SJSA1 (cell line): Measurements from ENCODE around the gene RRN3. TPM values are rescaled to one million over a fixed set of nuclear protein-coding genes. Genes with fewer than 3 reads are reported as not detected.
"Not testable (repeated sequence)": the region's sequence is repeated elsewhere in the genome, so short reads cannot be mapped to it uniquely, and the experiment has no call there.

ENCODE experiments used
- DNase-seq, 2 experiments: peaks; one replicate each; pipeline ENCODE4 v3.0.0-alpha.2; 2015 to 2020; ENCODE audit warnings: low spot score in 2 of 2, low read depth in 1 of 2
- H3K27ac ChIP-seq: fragments of 250-450 bp; sonication (Bioruptor Pico); 2 replicates; pipeline ENCODE4 v1.5.1; 2020; ENCODE audit warnings: mild to moderate bottlenecking, moderate library complexity
- H3K27me3 ChIP-seq: fragments of 250-450 bp; sonication (Bioruptor Pico); replicated peaks from 2 replicates; pipeline ENCODE4 v1.5.1; 2020; ENCODE audit warnings: mild to moderate bottlenecking, moderate library complexity
- H3K36me3 ChIP-seq: fragments of 250-450 bp; sonication (Bioruptor Pico); 2 replicates; pipeline ENCODE4 v1.5.1; 2020; ENCODE audit warnings: mild to moderate bottlenecking
- H3K4me1 ChIP-seq: fragments of 250-450 bp; sonication (Bioruptor Pico); replicated peaks from 2 replicates; pipeline ENCODE4 v1.6.1; 2021; ENCODE audit warnings: mild to moderate bottlenecking
- H3K4me3 ChIP-seq: fragments of 250-450 bp; sonication (Bioruptor Pico); 2 replicates; pipeline ENCODE4 v1.5.1; 2020; ENCODE audit warnings: mild to moderate bottlenecking
- H3K9me3 ChIP-seq: fragments of 250-450 bp; sonication (Bioruptor Pico); replicated peaks from 2 replicates; pipeline ENCODE4 v1.5.1; 2020; ENCODE audit warnings: mild to moderate bottlenecking
- total RNA-seq: library from RNA; depleted of rRNA; stranded (reverse); fragments of >200 nt; shearing (Covaris generic); gene quantifications from 2 replicates; pipeline ENCODE4 v1.2.3, GENCODE V29; 2014

Gene RRN3
- total RNA-seq, 1 experiment from 2014 or later, result 67.6 TPM

GRCh38 chr16:15033309-15033707, 60.8 kb downstream of the RRN3 start:
- no peak overlapping the region for H3K27ac ChIP-seq
- DNase-seq, result no peak
- H3K27me3 ChIP-seq, result no peaks in the 10 kb centered on the region
- H3K9me3 ChIP-seq, result no peaks in the 10 kb centered on the region
- peaks cover 82% of the 10 kb centered on the region for H3K36me3 ChIP-seq
- no peaks in the 10 kb centered on the region for H3K4me1 ChIP-seq
- no peak overlapping the region for H3K4me3 ChIP-seq

DNA sequence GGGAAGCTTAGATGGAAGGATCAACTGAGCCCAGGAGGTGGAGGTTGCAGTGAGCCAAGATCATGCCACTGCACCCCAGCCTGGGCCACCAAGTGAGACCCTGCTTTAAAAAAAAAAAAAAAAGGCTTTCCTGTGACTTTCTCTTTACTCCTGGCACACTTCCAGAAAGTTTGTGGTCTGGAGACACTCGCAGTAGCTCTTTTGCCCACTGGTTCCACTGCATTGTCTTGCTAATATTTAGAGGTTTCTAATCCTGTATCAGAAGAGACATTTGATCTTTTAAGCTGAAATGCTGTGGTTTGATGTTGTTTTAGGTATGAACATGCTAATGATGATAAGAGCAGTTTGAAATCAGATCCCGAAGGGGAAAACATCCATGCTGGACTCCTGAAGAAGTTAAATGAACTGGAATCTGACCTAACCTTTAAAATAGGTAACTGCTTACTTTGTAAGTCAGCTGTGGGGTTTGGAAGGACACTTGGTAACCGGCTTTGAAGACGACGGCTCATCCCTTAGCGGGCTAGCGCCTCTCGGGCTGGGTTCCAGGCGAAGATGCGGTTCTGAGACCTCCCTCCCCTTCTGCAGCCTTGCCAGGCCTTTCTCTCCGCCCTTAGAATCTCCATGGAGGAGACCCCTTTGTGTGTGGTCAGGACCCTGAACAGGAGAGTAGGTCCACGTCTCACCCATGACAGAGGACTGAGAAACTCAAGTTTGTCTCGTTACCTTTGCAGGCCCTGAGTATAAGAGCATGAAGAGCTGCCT, 61.3 kb downstream of the RRN3 start:
- H3K27ac ChIP-seq, result no peak overlapping the region
- no peak overlapping the region for H3K4me3 ChIP-seq
- DNase-seq, result no peak
- H3K9me3 ChIP-seq, result no peaks in the 10 kb centered on the region
- no peaks in the 10 kb centered on the region for H3K4me1 ChIP-seq
- H3K36me3 ChIP-seq, result peaks cover 77% of the 10 kb centered on the region
- H3K27me3 ChIP-seq, result no peaks in the 10 kb centered on the region

GRCh38 chr16:15031586-15031985, 62.5 kb downstream of the RRN3 start:
- Histone ChIP-seq H3K4me3 (no peak overlapping the region), H3K36me3 (peaks cover 70% of the 10 kb centered on the region)

DNA sequence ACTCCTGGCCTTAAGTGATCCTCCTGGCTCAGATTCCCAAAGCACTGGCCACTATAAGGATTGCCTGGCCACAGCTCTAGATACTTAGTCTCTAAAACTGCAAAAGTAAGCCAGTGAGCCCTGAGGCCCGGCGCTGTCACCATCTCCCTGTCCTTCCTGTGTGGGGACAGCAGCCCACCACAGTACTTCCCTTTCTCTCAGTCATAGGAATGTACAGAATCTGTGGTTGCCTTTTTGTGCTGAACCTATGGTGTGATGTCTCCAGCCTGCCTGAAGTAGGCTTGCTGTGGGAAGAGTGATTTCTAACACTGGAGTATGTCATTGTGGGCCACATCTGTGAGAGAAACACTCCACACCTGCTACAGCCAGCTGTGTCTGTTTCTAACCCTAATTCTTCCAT, 62.9 kb downstream of the RRN3 start:
- no peak for DNase-seq
- Histone ChIP-seq H3K27ac (no peak overlapping the region), H3K9me3 (no peaks in the 10 kb centered on the region), H3K27me3 (no peaks in the 10 kb centered on the region), H3K4me3 (no peak overlapping the region), H3K4me1 (no peaks in the 10 kb centered on the region), H3K36me3 (peaks cover 66% of the 10 kb centered on the region)

More at GRCh38 chr16:15031586-15031985, 62.5 kb downstream of the RRN3 start:
- Histone ChIP-seq H3K27ac (no peak overlapping the region), H3K9me3 (no peaks in the 10 kb centered on the region), H3K27me3 (no peaks in the 10 kb centered on the region), H3K4me1 (no peaks in the 10 kb centered on the region)
- DNase-seq, result no peak

GRCh38 chr16:15029749-15030148, 64.3 kb downstream of the RRN3 start:
- not testable (repeated sequence) for H3K4me3 ChIP-seq, H3K9me3 ChIP-seq, H3K27me3 ChIP-seq, H3K27ac ChIP-seq, DNase-seq, H3K4me1 ChIP-seq
- peaks cover 57% of the 10 kb centered on the region for H3K36me3 ChIP-seq

GRCh38 chr16:15028801-15029698, 65.0 kb downstream of the RRN3 start:
- not testable (repeated sequence) for H3K9me3 ChIP-seq, H3K27ac ChIP-seq, H3K4me3 ChIP-seq, H3K27me3 ChIP-seq, DNase-seq
- Histone ChIP-seq H3K4me1 (peaks cover 14% of the 10 kb centered on the region), H3K36me3 (peaks cover 54% of the 10 kb centered on the region)

- H3K9me3 ChIP-seq, H3K27me3 ChIP-seq, H3K27ac ChIP-seq, H3K4me3 ChIP-seq, DNase-seq: not testable (repeated sequence)
- Histone ChIP-seq H3K4me1 (peaks cover 14% of the 10 kb centered on the region), H3K36me3 (peaks cover 49% of the 10 kb centered on the region)
These were observed 65.7 kb downstream of the RRN3 start for GRCh38 chr16:15028345-15028715.

DNA sequence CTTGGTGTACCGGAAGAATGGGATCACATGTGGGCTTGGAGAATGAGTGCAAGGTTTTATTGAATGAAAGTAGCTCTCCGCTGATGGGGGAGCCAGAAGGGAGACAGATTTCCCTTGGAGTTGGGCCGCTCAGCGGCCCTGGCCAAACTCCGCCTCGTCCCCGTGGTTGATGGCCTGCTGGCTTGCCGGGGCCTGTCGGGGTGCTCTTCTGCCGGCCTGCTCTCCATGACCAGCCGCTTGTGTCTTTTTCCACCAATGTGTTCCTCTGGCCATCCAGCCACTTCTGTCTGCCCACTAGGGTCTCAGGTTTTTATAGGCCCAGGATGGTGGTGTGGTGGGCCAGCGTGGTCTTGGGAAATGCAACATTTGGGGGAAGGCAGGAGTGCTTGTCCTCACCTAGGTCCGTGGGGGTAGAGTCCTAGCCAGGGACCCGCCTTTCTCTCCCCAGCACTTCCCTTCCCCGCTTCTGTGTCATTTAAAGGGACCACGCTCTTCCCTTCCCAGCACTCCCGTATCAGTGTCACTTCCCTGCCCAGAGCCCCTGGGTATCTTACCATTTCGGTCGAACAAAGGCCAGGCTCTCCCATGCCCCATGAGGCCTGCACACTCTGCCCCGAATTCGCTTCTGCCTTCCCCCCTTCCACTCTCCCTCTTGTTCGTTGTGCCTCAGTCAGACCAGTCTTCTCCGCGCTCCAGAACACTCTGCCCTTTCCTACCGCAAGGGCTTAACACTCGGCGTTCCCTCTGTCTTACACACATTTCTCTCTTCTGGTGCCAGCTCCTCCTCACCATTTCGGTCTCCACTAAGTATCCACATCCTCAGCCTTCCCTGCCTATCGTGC, 66.3 kb downstream of the RRN3 start:
- H3K36me3 ChIP-seq, result peaks cover 49% of the 10 kb centered on the region

GRCh38 chr16:15027051-15027450, 67.0 kb downstream of the RRN3 start:
- not testable (repeated sequence) for H3K4me3 ChIP-seq, H3K27me3 ChIP-seq, H3K9me3 ChIP-seq, H3K27ac ChIP-seq, DNase-seq
- Histone ChIP-seq H3K4me1 (peaks cover 14% of the 10 kb centered on the region), H3K36me3 (peaks cover 45% of the 10 kb centered on the region)

More for the DNA sequence above, 66.3 kb downstream of the RRN3 start:
- H3K4me1 ChIP-seq, result peaks cover 14% of the 10 kb centered on the region
- not testable (repeated sequence) for H3K9me3 ChIP-seq, DNase-seq, H3K4me3 ChIP-seq, H3K27me3 ChIP-seq, H3K27ac ChIP-seq

- H3K4me3 ChIP-seq, H3K9me3 ChIP-seq, H3K27me3 ChIP-seq: not testable (repeated sequence)
- Histone ChIP-seq H3K27ac (peak overlapping the region; percentile 63), H3K4me1 (peaks cover 14% of the 10 kb centered on the region), H3K36me3 (peaks cover 41% of the 10 kb centered on the region)
- DNase-seq, result peak; percentile 84 to 87
These were observed 68.7 kb downstream of the RRN3 start for GRCh38 chr16:15025234-15025951.

GRCh38 chr16:15024858-15025199, 69.2 kb downstream of the RRN3 start:
- H3K27ac ChIP-seq, result peak overlapping the region; percentile 63
- peaks cover 14% of the 10 kb centered on the region for H3K4me1 ChIP-seq

GRCh38 chr16:15023381-15024077, 70.5 kb downstream of the RRN3 start:
- H3K27ac ChIP-seq, H3K4me3 ChIP-seq, H3K27me3 ChIP-seq, DNase-seq, H3K9me3 ChIP-seq: not testable (repeated sequence)
- H3K36me3 ChIP-seq, result peaks cover 42% of the 10 kb centered on the region
- H3K4me1 ChIP-seq, result peaks cover 14% of the 10 kb centered on the region

More at GRCh38 chr16:15024858-15025199, 69.2 kb downstream of the RRN3 start:
- H3K36me3 ChIP-seq, result peaks cover 41% of the 10 kb centered on the region
- not testable (repeated sequence) for H3K27me3 ChIP-seq, DNase-seq, H3K4me3 ChIP-seq, H3K9me3 ChIP-seq
